CD14-positive monocyte (primary cell): Measurements from ENCODE around the gene MOGAT3. TPM values are rescaled to one million over a fixed set of nuclear protein-coding genes. Genes with fewer than 3 reads are reported as not detected.

ENCODE experiments used
- DNase-seq, 3 donors: peaks; one replicate each; pipeline ENCODE4 v3.0.0-alpha.2; 2011 to 2022
- H2AFZ ChIP-seq: 2 replicates; pipeline ENCODE4 v1.6.0; 2012; ENCODE audit warnings: mild to moderate bottlenecking, low read depth, low read length, inconsistent platforms; ENCODE audit not compliant: insufficient read depth, poor library complexity, severe bottlenecking
- H3K27ac ChIP-seq, 2 donors: 1 replicate in 1 of 2; 2 replicates in 1 of 2; pipeline ENCODE4 v1.5.1; 2012 to 2013; ENCODE audit warnings: low read length in 2 of 2, control low read depth in 1 of 2, inconsistent platforms in 1 of 2, low read depth in 1 of 2, mild to moderate bottlenecking in 1 of 2
- H3K27me3 ChIP-seq, 2 donors: one replicate each; pipeline versions ENCODE4 v1.6.0 to v1.6.1; 2011 to 2013; ENCODE audit warnings: low read length in 2 of 2; ENCODE audit not compliant: control insufficient read depth in 2 of 2, insufficient read depth in 2 of 2
- H3K36me3 ChIP-seq, 2 donors: replicated peaks in 1 of 2; 1 replicate in 1 of 2; 2 replicates in 1 of 2; pipeline versions ENCODE4 v1.5.1 to v1.6.1; 2012 to 2013; ENCODE audit warnings: low read length in 2 of 2, control low read depth in 1 of 2, inconsistent platforms in 1 of 2, mild to moderate bottlenecking in 1 of 2; ENCODE audit not compliant: insufficient read depth in 2 of 2, control insufficient read depth in 1 of 2
- H3K4me1 ChIP-seq, 2 donors: 1 replicate in 1 of 2; 2 replicates in 1 of 2; pipeline versions ENCODE4 v1.5.1 to v1.6.1; 2012 to 2013; ENCODE audit warnings: low read length in 2 of 2, control low read depth in 1 of 2, inconsistent platforms in 1 of 2, mild to moderate bottlenecking in 1 of 2, moderate library complexity in 1 of 2; ENCODE audit not compliant: insufficient read depth in 2 of 2, control insufficient read depth in 1 of 2
- H3K4me2 ChIP-seq: replicated peaks from 2 replicates; pipeline ENCODE3; 2012; ENCODE audit warnings: low read length, moderate library complexity, mild to moderate bottlenecking; ENCODE audit not compliant: poor library complexity, severe bottlenecking; ENCODE audit errors: extremely low read depth
- H3K4me3 ChIP-seq, 3 experiments: fragments of 200-600 bp in 1 of 3; sonication (generic) in 1 of 3; replicated peaks in 1 of 3; 1 replicate in 2 of 3; 2 replicates in 1 of 3; pipeline ENCODE4 v1.5.1; 2011 to 2013; ENCODE audit warnings: low read length in 3 of 3, mild to moderate bottlenecking in 3 of 3, control low read depth in 2 of 3, low read depth in 2 of 3, inconsistent platforms in 1 of 3, moderate library complexity in 1 of 3
- H3K79me2 ChIP-seq: 2 replicates; pipeline ENCODE4 v1.6.0; 2012; ENCODE audit warnings: mild to moderate bottlenecking, control low read depth, inconsistent platforms, low read length, moderate library complexity; ENCODE audit not compliant: insufficient read depth
- H3K9ac ChIP-seq: 2 replicates; pipeline ENCODE4 v1.6.0; 2017; ENCODE audit warnings: low read length, mild to moderate bottlenecking; ENCODE audit not compliant: insufficient read depth, poor library complexity, severe bottlenecking
- H3K9me3 ChIP-seq, 2 donors: replicated peaks in 1 of 2; 1 replicate in 1 of 2; 2 replicates in 1 of 2; pipeline versions ENCODE4 v1.5.1 to v1.6.1; 2012 to 2013; ENCODE audit warnings: low read length in 2 of 2, control low read depth in 1 of 2; ENCODE audit not compliant: control insufficient read depth in 1 of 2, insufficient read depth in 1 of 2
- H4K20me1 ChIP-seq: 2 replicates; pipeline ENCODE4 v1.6.0; 2012; ENCODE audit warnings: mild to moderate bottlenecking, low read length, control low read depth, moderate library complexity; ENCODE audit not compliant: insufficient read depth
- H3K27ac Mint-ChIP-seq, 7 donors: one replicate each; pipeline ENCODE4 v1.8.0; 2020; ENCODE audit warnings: mild to moderate bottlenecking in 7 of 7, mixed read lengths in 7 of 7, moderate library complexity in 6 of 7, inconsistent platforms in 2 of 7
- H3K27me3 Mint-ChIP-seq, 3 donors: one replicate each; pipeline ENCODE4 v1.8.0; 2021 to 2022; ENCODE audit warnings: low read depth in 3 of 3, mild to moderate bottlenecking in 3 of 3, mixed read lengths in 3 of 3, moderate library complexity in 3 of 3, inconsistent platforms in 1 of 3
- H3K36me3 Mint-ChIP-seq, 2 donors: one replicate each; pipeline ENCODE4 v1.8.0; 2020; ENCODE audit warnings: mixed read lengths in 2 of 2, inconsistent platforms in 1 of 2, mild to moderate bottlenecking in 1 of 2
- H3K4me1 Mint-ChIP-seq: one replicate; pipeline ENCODE4 v1.8.0; 2020; ENCODE audit warnings: mild to moderate bottlenecking, mixed read lengths
- H3K4me3 Mint-ChIP-seq, 2 donors: one replicate each; pipeline ENCODE4 v1.8.0; 2020; ENCODE audit warnings: mild to moderate bottlenecking in 2 of 2, mixed read lengths in 2 of 2, moderate library complexity in 1 of 2
- H3K9me3 Mint-ChIP-seq, 7 donors: one replicate each; pipeline ENCODE4 v1.8.0; 2020 to 2022; ENCODE audit warnings: mixed read lengths in 7 of 7, mild to moderate bottlenecking in 6 of 7, moderate library complexity in 6 of 7, inconsistent platforms in 2 of 7
- CTCF ChIP-seq: fragments of 200-600 bp; IDR thresholded peaks from one replicate; pipeline ENCODE4 v1.8.0; 2022; ENCODE audit warnings: antibody characterized with exemption, mild to moderate bottlenecking
- WGBS: methylation state at CpG from one replicate; pipeline ENCODE4 v1.1.5; 2013; ENCODE audit warnings: missing lambda C conversion rate; ENCODE audit not compliant: insufficient coverage; 5-methylcytosine and 5-hydroxymethylcytosine counted together
- intact Hi-C, 2 donors: fragments of 100-400 bp; cut with micrococcal nuclease; formaldehyde crosslinking; loops; one replicate each; pipeline versions ENCODE4 v1.15.0 to v1.15.1; 2023
- polyA plus RNA-seq, 3 donors: library from polyadenylated mRNA; depleted of rRNA in 1 of 3; unstranded in 2 of 3; stranded (reverse) in 1 of 3; fragments of 300-500 nt in 2 of 3; fragments of >200 nt in 1 of 3; fragmentation: Illumina TruSeq in 2 of 3; gene quantifications; 1 replicate in 2 of 3; 2 replicates in 1 of 3; pipeline ENCODE4 v1.2.3, GENCODE V29; 2012 to 2021

Gene MOGAT3
- polyA plus RNA-seq, 3 donors, result not detected

DNA sequence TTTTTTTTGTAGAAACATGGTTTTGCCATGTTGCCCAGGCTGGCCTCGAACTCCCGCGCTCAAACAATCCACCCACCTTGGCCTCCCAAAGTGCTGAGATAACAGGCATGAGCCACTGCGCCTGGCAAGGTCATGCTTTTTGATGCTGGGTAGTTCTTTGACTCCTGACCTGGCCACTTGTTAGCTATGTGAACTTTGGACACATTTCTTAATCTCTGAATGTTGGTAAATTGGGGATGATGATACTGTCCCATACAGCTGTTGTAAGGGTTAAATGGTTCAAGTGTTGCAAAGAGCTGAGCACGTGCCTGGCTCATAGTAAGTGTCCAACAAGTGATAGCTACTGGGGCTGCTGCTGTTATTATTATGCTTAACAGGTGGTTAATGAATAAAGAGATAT is 19.5 kb upstream of the MOGAT3 start:
- H3K27ac ChIP-seq, result no peak overlapping the region
- Mint-ChIP-seq H3K9me3 (no peaks in the 10 kb centered on the region), H3K4me1 (peaks cover 32% of the 10 kb centered on the region), H3K36me3 (peaks cover 43 to 57% of the 10 kb centered on the region in 2 donors), H3K27ac (no peak overlapping the region), H3K27me3 (peaks cover 0 to 2% (median 0%) of the 10 kb centered on the region in 3 donors), H3K4me3 (no peak overlapping the region)
- H3K9me3 ChIP-seq, result no peaks in the 10 kb centered on the region
- DNase-seq, result no peak
- peaks cover 60% of the 10 kb centered on the region for H3K79me2 ChIP-seq
- peaks cover 24 to 37% of the 10 kb centered on the region in 2 donors for H3K4me1 ChIP-seq
- no peak for TF ChIP-seq CTCF
- no peak overlapping the region for H3K4me2 ChIP-seq
- H3K27me3 ChIP-seq, result no peaks in the 10 kb centered on the region
- intact Hi-C loops, result no loop called here
- no peak overlapping the region for H2AFZ ChIP-seq
- no peak overlapping the region for H3K4me3 ChIP-seq
- H3K36me3 ChIP-seq, result peaks cover 31 to 50% of the 10 kb centered on the region in 2 donors
- 97% methylated on average over 2 of the region's 5 CpGs for WGBS
- peaks cover 27% of the 10 kb centered on the region for H4K20me1 ChIP-seq
- H3K9ac ChIP-seq, result no peak overlapping the region

DNA sequence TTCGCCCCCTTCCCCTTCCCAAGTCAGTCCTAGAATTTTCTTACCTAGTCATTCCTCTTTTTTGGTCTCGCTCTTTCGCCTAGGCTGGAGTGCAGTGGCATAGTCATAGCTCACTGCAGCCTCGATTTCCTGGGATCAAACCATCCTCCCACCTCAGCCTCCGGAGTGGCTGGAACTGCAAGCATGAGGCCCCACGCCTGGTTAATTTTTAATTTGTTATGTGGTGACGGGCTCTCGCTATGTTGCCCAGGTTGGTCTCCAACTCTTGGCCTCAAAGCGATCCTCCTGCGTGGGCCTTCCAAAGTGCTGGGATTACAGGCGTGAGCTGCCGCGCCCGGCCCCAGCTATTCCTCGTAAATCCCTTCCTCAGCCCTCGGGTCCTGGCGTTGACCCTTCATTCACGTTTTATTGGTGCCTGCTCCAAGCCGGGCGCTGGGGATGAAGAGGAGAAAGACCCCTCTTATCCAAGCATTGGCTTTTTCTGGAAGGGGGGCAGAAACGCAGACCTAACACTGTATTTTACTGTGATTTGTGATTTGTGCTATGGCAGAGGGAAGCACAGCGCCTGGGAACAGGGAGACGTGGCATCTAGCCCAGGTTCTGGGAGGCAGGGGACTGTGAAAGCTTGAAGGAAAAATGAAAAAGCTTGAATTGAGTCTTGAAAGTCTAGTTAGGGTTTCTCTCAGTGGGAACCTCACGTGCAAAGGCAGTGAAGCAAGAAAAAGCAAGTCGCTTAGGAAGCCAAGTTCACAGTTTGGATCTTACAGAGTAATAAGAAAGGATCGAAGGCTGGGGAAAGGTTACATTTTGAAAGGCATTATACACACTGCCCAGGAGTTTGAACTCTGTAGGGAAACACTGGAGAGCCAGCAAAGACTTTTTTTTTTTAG is 17.6 kb upstream of the MOGAT3 start:
- H3K27ac ChIP-seq, result peak overlapping the region; percentile 81 to 90
- peaks cover 60% of the 10 kb centered on the region for H3K79me2 ChIP-seq
- peaks cover 24 to 37% of the 10 kb centered on the region in 2 donors for H3K4me1 ChIP-seq
- DNase-seq, result no peak
- H3K9me3 ChIP-seq, result no peaks in the 10 kb centered on the region
- H3K4me2 ChIP-seq, result peak overlapping the region; percentile 100
- Mint-ChIP-seq H3K4me3 (peak overlapping the region; percentile 91 to 94), H3K27me3 (peaks cover 0 to 2% (median 0%) of the 10 kb centered on the region in 3 donors), H3K4me1 (peaks cover 32% of the 10 kb centered on the region), H3K36me3 (peaks cover 38 to 57% of the 10 kb centered on the region in 2 donors), H3K9me3 (no peaks in the 10 kb centered on the region), H3K27ac (peak overlapping the region; percentile 91 to 97 (median 95))
- peaks cover 27% of the 10 kb centered on the region for H4K20me1 ChIP-seq
- H3K27me3 ChIP-seq, result no peaks in the 10 kb centered on the region
- H2AFZ ChIP-seq, result peak overlapping the region; percentile 95
- no peak for TF ChIP-seq CTCF
- 19% methylated on average over 13 of the region's 26 CpGs for WGBS
- H3K36me3 ChIP-seq, result peaks cover 21 to 50% of the 10 kb centered on the region in 2 donors
- intact Hi-C loops, result loop anchor here in 1 of 2 donors (2.0 kb wide), 1 partner anchor 24 kb away; no protein-coding TSS in a partner anchor
- H3K4me3 ChIP-seq, result peak overlapping the region; percentile 66 to 100 (median 73)
- H3K9ac ChIP-seq, result peak overlapping the region; percentile 74
